Stimulated activated effector memory CD8-positive, alpha-beta T cell treated with anti-CD3 and anti-CD28 coated beads, Interleukin-12 subunit alpha, Interleukin-12 subunit beta, amount 100 ng/mL, for 72 hours (primary cell): Measurements from ENCODE around the gene TMEM163.
A peak's percentile ranks its signal among the peaks of the same experiment; 100 is the strongest.
"Not testable (repeated sequence)": the region's sequence is repeated elsewhere in the genome, so short reads cannot be mapped to it uniquely, and the experiment has no call there.

ENCODE experiments used
- ATAC-seq: fragments of 150-1000 bp; cut with Tn5 transposase; 2 replicates; pipeline ENCODE4 v1.10.0; 2021
- DNase-seq, 2 donors: peaks; one replicate each; pipeline ENCODE4 v3.0.0; 2021 to 2022; ENCODE audit warnings: low spot score in 2 of 2
- H3K27ac Mint-ChIP-seq: one replicate; pipeline ENCODE4 v1.8.0; 2022; ENCODE audit warnings: mild to moderate bottlenecking, mixed read lengths
- H3K36me3 Mint-ChIP-seq: one replicate; pipeline ENCODE4 v1.8.0; 2022; ENCODE audit warnings: mild to moderate bottlenecking, mixed read lengths
- H3K4me1 Mint-ChIP-seq: one replicate; pipeline ENCODE4 v1.8.0; 2022; ENCODE audit warnings: mixed read lengths
- H3K4me3 Mint-ChIP-seq: one replicate; pipeline ENCODE4 v1.8.0; 2022; ENCODE audit warnings: mild to moderate bottlenecking, mixed read lengths
- H3K9me3 Mint-ChIP-seq: one replicate; pipeline ENCODE4 v1.8.0; 2022; ENCODE audit warnings: mixed read lengths

The TMEM163 gene

GRCh38 chr2:134718817-134719814, at the start of gene TMEM163:
TMEM163 (minus strand) TSS chr2:134719000.
- Mint-ChIP-seq H3K27ac (no peak within 1 kb of the TSS), H3K36me3 (no peaks in the 10 kb centered on the region), H3K4me1 (peaks cover 16% of the 10 kb centered on the region), H3K4me3 (peak within 1 kb of the TSS; percentile 69), H3K9me3 (no peaks in the 10 kb centered on the region)
- DNase-seq (peak in 1 of 2 donors; percentile 46), ATAC-seq (peak; percentile 49)

DNA sequence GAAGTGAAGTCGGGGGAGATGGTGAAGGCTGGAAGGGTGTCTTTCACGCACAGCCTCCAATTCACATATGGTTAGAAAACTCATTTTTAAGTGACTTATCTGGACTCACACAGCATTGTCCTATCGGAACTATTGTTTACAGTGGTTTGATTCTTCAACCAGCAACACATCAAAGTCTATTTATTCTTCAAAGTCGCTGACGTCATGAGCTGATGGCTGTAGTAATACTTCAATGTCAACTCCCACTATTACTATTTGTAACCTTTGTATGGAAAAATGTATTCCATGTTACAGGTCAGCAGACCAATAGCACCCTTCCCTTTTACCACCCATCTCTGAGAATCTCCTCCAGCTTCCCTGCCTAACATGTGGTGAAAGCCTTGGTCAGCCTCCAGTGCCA, 47.8 kb upstream of the TMEM163 start:
- no peak overlapping the region for H3K27ac Mint-ChIP-seq
- ATAC-seq, result no peak
- no peak overlapping the region for H3K4me3 Mint-ChIP-seq

GRCh38 chr2:134765987-134766386, 47.2 kb upstream of the TMEM163 start:
- Mint-ChIP-seq H3K36me3 (no peaks in the 10 kb centered on the region), H3K9me3 (no peaks in the 10 kb centered on the region), H3K4me3 (no peak overlapping the region), H3K4me1 (no peaks in the 10 kb centered on the region), H3K27ac (no peak overlapping the region)
- DNase-seq (no peak), ATAC-seq (no peak)

More for the DNA sequence above, 47.8 kb upstream of the TMEM163 start:
- Mint-ChIP-seq H3K4me1 (no peaks in the 10 kb centered on the region), H3K9me3 (no peaks in the 10 kb centered on the region), H3K36me3 (no peaks in the 10 kb centered on the region)
- no peak for DNase-seq

- no peak for DNase-seq
- Mint-ChIP-seq H3K27ac (no peak overlapping the region), H3K4me1 (no peaks in the 10 kb centered on the region), H3K4me3 (no peak overlapping the region), H3K36me3 (no peaks in the 10 kb centered on the region), H3K9me3 (no peaks in the 10 kb centered on the region)
- ATAC-seq, result no peak
These were observed 45.4 kb upstream of the TMEM163 start for GRCh38 chr2:134764164-134764563.

- Mint-ChIP-seq H3K4me3 (no peak overlapping the region), H3K4me1 (peaks cover 4% of the 10 kb centered on the region), H3K27ac (no peak overlapping the region), H3K9me3 (no peaks in the 10 kb centered on the region), H3K36me3 (no peaks in the 10 kb centered on the region)
- ATAC-seq (no peak), DNase-seq (no peak)
These were observed 44.4 kb upstream of the TMEM163 start for GRCh38 chr2:134763164-134763710.

DNA sequence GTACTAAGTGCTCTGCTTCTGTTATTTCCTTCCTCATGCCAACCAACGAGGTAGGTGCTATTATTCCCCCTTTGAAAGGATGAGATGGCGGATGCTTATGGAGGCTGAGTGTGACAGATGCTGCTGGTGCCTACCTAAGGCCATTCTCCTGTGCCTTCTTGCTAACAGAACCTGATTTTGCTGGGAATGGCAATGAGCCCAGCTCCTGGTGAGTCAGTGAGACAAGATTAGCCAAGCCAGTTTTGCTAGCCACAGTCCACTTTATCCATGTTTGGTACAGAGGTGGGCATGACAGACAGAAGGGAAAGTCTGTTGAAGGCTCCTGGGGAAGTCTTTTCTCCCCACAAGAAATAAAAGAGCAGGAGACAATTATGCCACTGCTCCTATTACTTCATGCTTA, 43.7 kb upstream of the TMEM163 start:
- no peak for DNase-seq
- H3K9me3 Mint-ChIP-seq, result no peaks in the 10 kb centered on the region
- no peak overlapping the region for H3K4me3 Mint-ChIP-seq
- no peak overlapping the region for H3K27ac Mint-ChIP-seq
- no peaks in the 10 kb centered on the region for H3K36me3 Mint-ChIP-seq
- H3K4me1 Mint-ChIP-seq, result peaks cover 6% of the 10 kb centered on the region
- ATAC-seq, result no peak

- ATAC-seq, result no peak
- Mint-ChIP-seq H3K4me3 (no peak overlapping the region), H3K4me1 (peaks cover 6% of the 10 kb centered on the region), H3K36me3 (no peaks in the 10 kb centered on the region), H3K9me3 (no peaks in the 10 kb centered on the region), H3K27ac (no peak overlapping the region)
- no peak for DNase-seq
These were observed 41.6 kb upstream of the TMEM163 start for GRCh38 chr2:134760385-134760784.

GRCh38 chr2:134758633-134759032, 39.8 kb upstream of the TMEM163 start:
- Mint-ChIP-seq H3K4me3 (no peak overlapping the region), H3K36me3 (no peaks in the 10 kb centered on the region), H3K27ac (no peak overlapping the region), H3K4me1 (peaks cover 6% of the 10 kb centered on the region), H3K9me3 (no peaks in the 10 kb centered on the region)
- DNase-seq, result no peak
- peak; percentile 47 for ATAC-seq

- not testable (repeated sequence) for H3K27ac Mint-ChIP-seq, H3K4me3 Mint-ChIP-seq, H3K4me1 Mint-ChIP-seq, ATAC-seq, H3K36me3 Mint-ChIP-seq, DNase-seq, H3K9me3 Mint-ChIP-seq
These were observed 33.2 kb upstream of the TMEM163 start for GRCh38 chr2:134751981-134752380.

DNA sequence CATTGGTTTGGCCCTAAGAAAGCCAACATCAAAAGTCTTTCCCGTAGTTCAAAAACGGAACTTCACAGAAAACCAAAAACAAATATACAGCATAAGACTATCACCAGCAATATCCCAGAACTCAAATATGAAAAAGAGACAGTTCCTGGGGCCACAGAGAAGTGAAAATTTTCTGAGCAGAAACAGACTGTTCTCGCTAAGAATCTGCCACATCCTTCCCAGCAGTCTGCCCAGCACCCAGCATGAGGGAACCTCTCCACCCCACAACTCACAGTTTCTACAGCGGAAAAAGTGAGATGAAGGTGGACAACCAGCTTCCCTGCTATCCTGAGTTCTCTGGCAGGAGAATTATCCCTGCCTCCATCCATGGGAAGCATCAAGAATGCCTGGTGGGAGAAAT, 26.7 kb upstream of the TMEM163 start:
- ATAC-seq, result no peak
- H3K27ac Mint-ChIP-seq, result no peak overlapping the region
- H3K4me3 Mint-ChIP-seq, result no peak overlapping the region

DNA sequence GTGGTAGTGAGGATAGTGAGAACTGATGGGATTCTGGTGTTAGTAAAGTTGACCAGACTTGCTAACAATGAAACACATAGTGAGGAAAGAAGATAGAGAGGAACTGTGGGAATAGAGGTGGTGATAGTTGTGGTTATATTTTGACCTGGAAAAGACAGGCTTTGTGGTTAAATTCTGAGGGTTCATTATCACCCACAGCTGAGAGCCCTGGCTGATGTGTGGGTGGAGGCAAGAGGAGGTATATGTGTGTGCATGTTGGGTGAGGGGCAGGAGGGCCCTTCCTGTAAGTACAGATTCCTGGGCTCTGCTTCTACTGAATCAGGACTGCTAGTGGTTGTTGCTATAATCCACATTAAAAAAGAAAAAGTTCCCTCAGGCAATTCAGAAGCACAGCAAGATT, 26.2 kb upstream of the TMEM163 start:
- Mint-ChIP-seq H3K27ac (peak overlapping the region; percentile 0), H3K4me1 (peaks cover 8% of the 10 kb centered on the region), H3K4me3 (no peak overlapping the region), H3K36me3 (no peaks in the 10 kb centered on the region), H3K9me3 (no peaks in the 10 kb centered on the region)
- ATAC-seq (peak; percentile 36), DNase-seq (no peak)

More for the DNA sequence above, 26.7 kb upstream of the TMEM163 start:
- Mint-ChIP-seq H3K9me3 (no peaks in the 10 kb centered on the region), H3K36me3 (no peaks in the 10 kb centered on the region), H3K4me1 (peaks cover 8% of the 10 kb centered on the region)
- DNase-seq, result no peak

DNA sequence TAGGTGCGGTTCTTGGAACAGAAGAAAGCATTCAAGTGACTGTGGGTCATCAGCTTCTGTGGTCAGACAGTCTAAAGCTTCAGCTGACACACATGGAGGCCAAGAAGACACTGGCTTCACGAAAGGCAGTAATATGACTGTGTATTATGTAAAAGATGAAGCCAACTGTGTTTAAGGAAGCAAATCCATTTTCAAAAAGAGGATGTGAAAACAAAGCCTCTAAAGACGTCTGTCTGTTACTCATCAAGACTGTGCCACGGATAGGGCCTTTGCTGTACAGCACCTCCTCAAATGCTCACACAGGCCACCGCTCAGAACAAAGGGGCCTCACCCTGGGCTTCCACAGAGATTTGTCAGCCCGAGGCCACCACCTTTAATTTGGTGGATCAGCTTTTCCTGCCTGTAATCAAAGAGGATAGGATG, 21.1 kb upstream of the TMEM163 start:
- no peaks in the 10 kb centered on the region for H3K36me3 Mint-ChIP-seq
- no peak overlapping the region for H3K4me3 Mint-ChIP-seq
- H3K4me1 Mint-ChIP-seq, result peaks cover 10% of the 10 kb centered on the region
- ATAC-seq, result peak; percentile 72
- no peak for DNase-seq
- H3K9me3 Mint-ChIP-seq, result no peaks in the 10 kb centered on the region
- H3K27ac Mint-ChIP-seq, result no peak overlapping the region

DNA sequence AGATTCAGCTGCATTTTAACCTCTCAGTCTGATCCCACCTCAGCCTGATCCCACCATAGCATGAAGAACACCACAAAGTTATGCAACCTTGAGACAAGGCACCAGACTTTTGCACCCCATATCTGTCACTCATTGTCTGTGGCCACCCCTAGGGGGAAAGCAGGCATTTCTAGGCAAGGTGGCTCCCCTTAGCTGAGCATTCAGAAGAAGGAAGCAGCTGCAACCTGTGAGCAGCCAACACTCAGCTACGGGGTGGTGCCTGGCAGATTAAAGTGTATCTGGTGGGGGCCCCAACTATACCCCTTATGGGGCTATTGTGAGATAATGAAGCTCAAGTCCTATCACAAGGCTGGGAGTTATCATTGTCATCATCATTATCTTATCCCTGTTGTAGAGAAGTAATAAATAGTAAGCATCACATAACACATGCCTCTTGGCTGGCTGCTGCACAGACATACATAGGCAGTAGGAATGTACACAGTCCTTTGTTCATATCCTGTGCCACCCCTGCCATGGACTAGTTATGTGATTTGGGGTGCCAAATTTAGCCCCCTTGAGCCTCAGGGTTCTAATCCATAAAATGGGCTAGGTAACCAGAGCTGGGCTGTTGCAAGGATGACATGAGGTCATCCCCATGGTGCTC, 20.6 kb upstream of the TMEM163 start:
- DNase-seq (no peak), ATAC-seq (peak; percentile 16)
- H3K4me3 Mint-ChIP-seq, result no peak overlapping the region
- H3K27ac Mint-ChIP-seq, result no peak overlapping the region
- H3K9me3 Mint-ChIP-seq, result no peaks in the 10 kb centered on the region
- no peaks in the 10 kb centered on the region for H3K36me3 Mint-ChIP-seq
- H3K4me1 Mint-ChIP-seq, result peaks cover 6% of the 10 kb centered on the region

DNA sequence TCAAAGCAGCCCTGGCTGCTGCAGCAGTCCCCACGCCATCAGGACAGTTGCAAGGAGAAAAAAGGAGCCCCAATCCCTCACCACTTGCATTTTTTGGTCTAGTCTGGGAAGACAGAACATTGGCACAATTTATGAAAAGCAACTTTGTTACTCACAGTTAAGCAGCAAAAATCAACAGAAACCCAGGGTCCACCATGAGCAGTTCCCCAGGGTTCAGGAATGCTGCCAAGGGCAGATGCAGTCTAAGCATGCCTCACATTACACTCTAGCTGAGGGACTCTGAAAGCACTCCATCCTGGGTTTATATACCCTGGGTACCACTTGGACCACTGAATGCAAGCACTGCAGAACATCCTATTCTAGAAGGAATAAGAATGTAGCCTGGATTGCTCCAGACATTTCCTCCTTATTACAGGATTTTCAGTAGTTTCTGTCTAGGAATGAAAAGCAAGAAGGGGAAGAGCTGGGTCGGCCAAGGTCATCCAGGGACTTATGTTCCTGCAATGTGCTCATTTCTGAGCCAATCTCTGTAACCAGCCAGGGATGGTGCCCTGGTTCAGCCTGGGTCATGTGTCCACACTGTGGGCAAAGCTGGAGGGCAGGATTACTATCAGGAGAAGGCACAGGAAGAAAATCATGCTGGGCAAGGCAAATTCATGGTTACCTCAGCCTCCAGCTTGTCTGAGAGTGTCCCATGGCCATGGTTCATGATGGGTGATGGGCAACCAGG, 19.5 kb upstream of the TMEM163 start:
- no peak overlapping the region for H3K27ac Mint-ChIP-seq
- no peaks in the 10 kb centered on the region for H3K9me3 Mint-ChIP-seq
- H3K36me3 Mint-ChIP-seq, result no peaks in the 10 kb centered on the region
- no peak for ATAC-seq
- H3K4me3 Mint-ChIP-seq, result no peak overlapping the region
- H3K4me1 Mint-ChIP-seq, result peaks cover 6% of the 10 kb centered on the region
- DNase-seq, result no peak

GRCh38 chr2:134737671-134738070, 18.9 kb upstream of the TMEM163 start:
- Mint-ChIP-seq H3K4me3 (no peak overlapping the region), H3K4me1 (peaks cover 6% of the 10 kb centered on the region), H3K36me3 (no peaks in the 10 kb centered on the region), H3K27ac (no peak overlapping the region), H3K9me3 (no peaks in the 10 kb centered on the region)
- no peak for DNase-seq
- ATAC-seq, result no peak
